ENCODE data around the gene PES1.

- no peak for TF ChIP-seq POLR2A (IDR thresholded peaks at IDR 0.05)
- no peak for TF ChIP-seq CTCF (IDR thresholded peaks at IDR 0.05)
- no peak for TF ChIP-seq POLR2AphosphoS5 (IDR thresholded peaks at IDR 0.05)
- no peak for TF ChIP-seq EP300 (IDR thresholded peaks at IDR 0.05)
Measured at GRCh38 chr22:30617819-30618218, 26.1 kb upstream of the PES1 start.
